Thyroid gland (tissue), 4 donors: Measurements from ENCODE around the gene TRIM47. TPM values are rescaled to one million over a fixed set of nuclear protein-coding genes. Genes with fewer than 3 reads are reported as not detected.

ENCODE experiments used
- DNase-seq, 2 donors: peaks; one replicate each; pipeline ENCODE4 v3.0.0-alpha.2; 2019
- H3K27ac ChIP-seq, 3 donors: fragments of 200-600 bp; sonication (generic); 1 replicate in 2 of 3; 2 replicates in 1 of 3; pipeline ENCODE4 v1.5.1; 2016 to 2019; ENCODE audit warnings: mild to moderate bottlenecking in 1 of 3, moderate library complexity in 1 of 3
- H3K27me3 ChIP-seq: fragments of 200-600 bp; sonication (generic); one replicate; pipeline ENCODE4 v1.5.1; 2019
- H3K36me3 ChIP-seq, 2 donors: fragments of 200-600 bp; sonication (generic); one replicate each; pipeline ENCODE4 v1.5.1; 2016 to 2019
- H3K4me1 ChIP-seq, 2 donors: fragments of 200-600 bp; sonication (generic); one replicate each; pipeline ENCODE4 v1.5.1; 2017 to 2019
- H3K4me3 ChIP-seq, 3 donors: fragments of 200-600 bp; sonication (generic); replicated peaks in 1 of 3; 1 replicate in 2 of 3; 2 replicates in 1 of 3; pipeline ENCODE4 v1.5.1; 2016; ENCODE audit warnings: mild to moderate bottlenecking in 1 of 3
- H3K9me3 ChIP-seq: fragments of 200-600 bp; sonication (generic); one replicate; pipeline ENCODE4 v1.5.1; 2017
- CTCF ChIP-seq, 6 experiments: fragments of 200-600 bp in 3 of 6; fragments of 450-650 bp in 3 of 6; sonication (generic) in 3 of 6; IDR thresholded peaks; one replicate each; pipeline ENCODE4 v1.5.1; 2016 to 2019; ENCODE audit warnings: antibody characterized with exemption in 6 of 6, mild to moderate bottlenecking in 2 of 6, inconsistent platforms in 1 of 6, moderate library complexity in 1 of 6
- POLR2A ChIP-seq, 2 donors: fragments of 450-650 bp; IDR thresholded peaks; one replicate each; pipeline ENCODE4 v1.6.1; 2017; ENCODE audit warnings: antibody characterized with exemption in 2 of 2, mild to moderate bottlenecking in 2 of 2, moderate library complexity in 1 of 2
- WGBS, 2 donors: methylation state at CpG; one replicate each; pipeline ENCODE4 v1.1.5; 2017; 5-methylcytosine and 5-hydroxymethylcytosine counted together
- intact Hi-C: fragments of 100-400 bp; cut with DNase I; formaldehyde crosslinking; loops from one replicate; pipeline ENCODE4 v1.15.1; 2023
- total RNA-seq, 4 donors: library from RNA; depleted of rRNA; stranded (reverse); fragments of >200 nt; gene quantifications; one replicate each; pipeline ENCODE4 v1.2.3, GENCODE V29; 2016

Gene TRIM47
- total RNA-seq, 4 donors from 2014 or later: 14.7 to 27.8 (median 19.7) TPM

- no peak for TF ChIP-seq POLR2A (IDR thresholded peaks at IDR 0.05)
- TF ChIP-seq CTCF (IDR thresholded peaks at IDR 0.05): no peak
- no peak for DNase-seq
Measured at GRCh38 chr17:75902406-75902805, 24.0 kb upstream of the TRIM47 start.

GRCh38 chr17:75901727-75902126 is 23.3 kb upstream of the TRIM47 start:
- H3K36me3 ChIP-seq: peaks cover 29 to 35% of the 10 kb centered on the region in 2 donors
- H3K27ac ChIP-seq: no peak overlapping the region
- no peaks in the 10 kb centered on the region for H3K9me3 ChIP-seq
- H3K4me1 ChIP-seq: peaks cover 14 to 21% of the 10 kb centered on the region in 2 donors
- no peak for TF ChIP-seq POLR2A (IDR thresholded peaks at IDR 0.05)
- no peak for TF ChIP-seq CTCF (IDR thresholded peaks at IDR 0.05)
- intact Hi-C loops: no loop called here
- H3K4me3 ChIP-seq: no peak overlapping the region
- no peaks in the 10 kb centered on the region for H3K27me3 ChIP-seq
- no peak for DNase-seq
- 93% methylated on average over 15 to 18 of the region's 18 CpGs for WGBS, 2 donors

More at GRCh38 chr17:75902406-75902805, 24.0 kb upstream of the TRIM47 start:
- H3K36me3 ChIP-seq: peaks cover 29 to 35% of the 10 kb centered on the region in 2 donors
- no peak overlapping the region for H3K27ac ChIP-seq
- WGBS, 2 donors: 93 to 94% methylated on average over 6 of the region's 6 CpGs
- H3K4me1 ChIP-seq: peaks cover 14 to 16% of the 10 kb centered on the region in 2 donors
- no peak overlapping the region for H3K4me3 ChIP-seq
- H3K9me3 ChIP-seq: no peaks in the 10 kb centered on the region
- no peaks in the 10 kb centered on the region for H3K27me3 ChIP-seq
- intact Hi-C loops: no loop called here

DNA sequence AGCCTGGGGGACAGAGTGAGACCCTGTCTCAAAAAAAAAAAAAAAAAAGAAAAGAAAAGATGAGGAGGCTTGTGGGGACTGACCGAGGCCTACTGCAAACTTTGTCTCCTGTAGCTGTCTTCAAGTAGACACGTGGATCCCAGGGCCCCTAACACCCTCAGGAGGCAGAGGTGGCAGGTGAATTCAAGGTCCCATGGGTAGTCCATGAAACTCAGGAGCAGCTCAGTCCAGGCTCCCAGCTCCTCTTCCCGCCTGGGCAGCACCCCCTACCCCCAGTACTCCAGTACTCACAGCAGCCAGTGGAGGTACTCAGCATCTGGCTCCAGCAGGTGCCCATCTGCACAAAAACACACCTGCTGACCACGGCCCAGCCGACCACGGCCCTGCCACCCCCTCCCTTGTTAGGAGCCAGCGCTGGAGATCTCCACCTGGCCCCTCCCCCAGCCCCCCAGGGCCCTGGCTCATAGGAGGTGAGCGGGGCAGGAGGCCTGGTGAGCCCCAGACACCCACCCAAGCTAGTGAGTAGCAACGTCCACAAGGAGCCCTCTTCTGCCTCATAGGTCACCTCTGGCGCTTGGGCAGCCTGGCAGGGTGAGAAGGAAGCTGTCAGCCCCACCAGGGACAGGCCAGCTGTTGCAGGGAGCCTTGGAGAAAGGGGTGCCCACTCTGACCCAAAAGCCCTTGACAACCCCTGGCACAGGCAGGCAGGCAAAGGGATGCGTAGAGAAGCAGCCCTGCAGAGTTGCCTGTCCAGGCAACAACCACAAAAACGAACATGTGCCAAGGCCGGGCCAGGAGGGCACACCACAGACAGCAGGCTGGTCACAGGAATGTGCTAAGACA is 22.5 kb upstream of the TRIM47 start:
- Histone ChIP-seq H3K36me3 (peaks cover 29 to 35% of the 10 kb centered on the region in 2 donors), H3K9me3 (no peaks in the 10 kb centered on the region), H3K4me1 (peaks cover 15 to 21% of the 10 kb centered on the region in 2 donors), H3K27me3 (no peaks in the 10 kb centered on the region), H3K4me3 (no peak overlapping the region), H3K27ac (no peak overlapping the region)
- DNase-seq: no peak
- TF ChIP-seq CTCF (IDR thresholded peaks at IDR 0.05) (no peak), POLR2A (IDR thresholded peaks at IDR 0.05) (no peak)
- intact Hi-C loops: no loop called here
- WGBS, 2 donors: 84 to 97% methylated on average over 11 to 12 of the region's 13 CpGs

DNA sequence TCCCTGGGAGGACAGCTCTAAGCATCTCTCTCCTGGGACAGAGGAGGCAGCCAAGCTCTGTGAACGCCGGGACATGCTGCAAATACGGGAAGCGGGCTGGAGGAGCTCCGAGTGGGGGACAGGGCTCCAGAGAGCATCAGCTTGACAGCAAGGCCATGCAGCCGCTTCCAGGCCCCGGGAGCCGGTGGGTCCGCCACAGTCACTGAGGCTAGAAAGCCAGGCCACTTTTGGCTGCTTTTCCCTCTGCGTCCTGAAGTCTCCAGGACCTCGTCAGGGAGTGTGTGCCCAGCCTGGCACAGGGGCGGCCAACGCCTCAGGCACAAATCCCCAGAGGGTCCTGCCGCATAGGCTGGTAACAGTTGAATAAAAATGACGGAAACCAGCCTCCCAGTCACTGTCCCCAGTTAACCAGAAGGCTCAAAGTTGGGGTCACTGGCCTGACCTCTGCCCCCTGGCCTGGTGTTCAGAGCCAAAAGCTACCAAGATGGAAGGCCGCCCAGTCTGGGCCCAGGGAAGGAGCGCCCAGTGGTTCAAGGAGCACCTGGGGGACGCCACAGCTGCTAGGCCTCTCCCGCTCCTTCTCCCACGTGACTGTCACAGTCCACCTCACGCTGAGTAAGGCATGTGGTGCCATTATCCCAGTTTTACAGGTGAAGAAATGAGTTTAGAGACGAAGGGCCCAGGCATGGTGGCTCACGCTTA is 21.5 kb upstream of the TRIM47 start:
- H3K36me3 ChIP-seq: peaks cover 29 to 35% of the 10 kb centered on the region in 2 donors
- peaks cover 17 to 22% of the 10 kb centered on the region in 2 donors for H3K4me1 ChIP-seq
- TF ChIP-seq CTCF (IDR thresholded peaks at IDR 0.05) (no peak), POLR2A (IDR thresholded peaks at IDR 0.05) (no peak)
- H3K9me3 ChIP-seq: no peaks in the 10 kb centered on the region
- no peak for DNase-seq
- no peaks in the 10 kb centered on the region for H3K27me3 ChIP-seq
- no peak overlapping the region for H3K27ac ChIP-seq
- H3K4me3 ChIP-seq: no peak overlapping the region
- 90 to 98% methylated on average over 9 to 19 of the region's 23 CpGs for WGBS, 2 donors
- intact Hi-C loops: no loop called here

- WGBS, 2 donors: 87 to 95% methylated on average over 12 to 13 of the region's 13 CpGs
- intact Hi-C loops: no loop called here
Measured at GRCh38 chr17:75899353-75899752, 21.0 kb upstream of the TRIM47 start.

More at GRCh38 chr17:75899353-75899752, 21.0 kb upstream of the TRIM47 start:
- no peak overlapping the region for H3K27ac ChIP-seq
- no peak for DNase-seq
- no peak overlapping the region for H3K4me3 ChIP-seq
- no peaks in the 10 kb centered on the region for H3K9me3 ChIP-seq
- H3K36me3 ChIP-seq: peaks cover 29 to 35% of the 10 kb centered on the region in 2 donors
- H3K4me1 ChIP-seq: peaks cover 17 to 28% of the 10 kb centered on the region in 2 donors
- no peak for TF ChIP-seq CTCF (IDR thresholded peaks at IDR 0.05)
- TF ChIP-seq POLR2A (IDR thresholded peaks at IDR 0.05): no peak
- no peaks in the 10 kb centered on the region for H3K27me3 ChIP-seq
